GM12873 (cell line): Measurements from ENCODE around the gene NRG3.

ENCODE experiments used
- CTCF ChIP-seq: IDR thresholded peaks from 2 replicates; pipeline ENCODE4 v1.5.1; 2012; ENCODE audit warnings: low read depth, mild to moderate bottlenecking, moderate library complexity, low read length, control low read depth; ENCODE audit not compliant: insufficient read depth; ENCODE audit errors: missing control alignments

NRG3 gene

GRCh38 chr10:81918766-81919165, 43.8 kb downstream of the NRG3 start:
- no peak for TF ChIP-seq CTCF

GRCh38 chr10:81920213-81920829, 45.3 kb downstream of the NRG3 start:
- TF ChIP-seq CTCF = peak; percentile 74

GRCh38 chr10:81928119-81928518, 53.1 kb downstream of the NRG3 start:
- no peak for TF ChIP-seq CTCF

- TF ChIP-seq CTCF = no peak
Observed at GRCh38 chr10:81943583-81943982, 68.6 kb downstream of the NRG3 start.

GRCh38 chr10:81944609-81945008, 69.6 kb downstream of the NRG3 start:
- TF ChIP-seq CTCF = no peak

GRCh38 chr10:81949283-81949682, 74.3 kb downstream of the NRG3 start:
- no peak for TF ChIP-seq CTCF

GRCh38 chr10:81950358-81950757, 75.4 kb downstream of the NRG3 start:
- TF ChIP-seq CTCF = no peak
